Ishikawa (cell line): ENCODE measurements around the gene PODXL2.

Source experiments
- CEBPB ChIP-seq: IDR thresholded peaks from 2 replicates; pipeline ENCODE4 v1.6.1; 2012
- CREB1 ChIP-seq: IDR thresholded peaks from 2 replicates; pipeline ENCODE4 v1.6.1; 2012; ENCODE audit warnings: low read depth
- EGR1 ChIP-seq: IDR thresholded peaks from 2 replicates; pipeline ENCODE4 v1.6.1; 2012
- EP300 ChIP-seq: IDR thresholded peaks from 2 replicates; pipeline ENCODE4 v1.6.1; 2012; ENCODE audit warnings: borderline replicate concordance
- FOXM1 ChIP-seq: IDR thresholded peaks from 2 replicates; pipeline ENCODE4 v1.6.1; 2012; ENCODE audit warnings: low read depth, borderline replicate concordance
- MAX ChIP-seq: IDR thresholded peaks from 2 replicates; pipeline ENCODE4 v1.6.1; 2012
- NFIC ChIP-seq: IDR thresholded peaks from 2 replicates; pipeline ENCODE4 v1.6.1; 2012
- RAD21 ChIP-seq: IDR thresholded peaks from 2 replicates; pipeline ENCODE4 v1.6.1; 2012; ENCODE audit warnings: low read depth
- REST ChIP-seq: IDR thresholded peaks from 2 replicates; pipeline ENCODE4 v1.6.1; 2012; ENCODE audit warnings: low read depth, mild to moderate bottlenecking
- TAF1 ChIP-seq: IDR thresholded peaks from 2 replicates; pipeline ENCODE4 v1.6.1; 2012; ENCODE audit warnings: low read depth, mild to moderate bottlenecking
- TCF12 ChIP-seq: IDR thresholded peaks from 2 replicates; pipeline ENCODE4 v1.6.1; 2012; ENCODE audit warnings: low read depth
- TEAD4 ChIP-seq: IDR thresholded peaks from 2 replicates; pipeline ENCODE4 v1.6.1; 2012
- USF1 ChIP-seq: IDR thresholded peaks from 2 replicates; pipeline ENCODE4 v1.6.1; 2012
- YY1 ChIP-seq: IDR thresholded peaks from 2 replicates; pipeline ENCODE4 v1.6.1; 2012; ENCODE audit warnings: low read depth
- ZBTB7A ChIP-seq: IDR thresholded peaks from 2 replicates; pipeline ENCODE4 v1.6.1; 2012; ENCODE audit warnings: low read depth

PODXL2 gene

GRCh38 chr3:127710155-127710941, 81.4 kb downstream of the PODXL2 start:
- TF ChIP-seq RAD21 = no peak
- TF ChIP-seq ZBTB7A = no peak
- TF ChIP-seq USF1 = no peak
- no peak for TF ChIP-seq YY1
- no peak for TF ChIP-seq FOXM1
- no peak for TF ChIP-seq TCF12
- no peak for TF ChIP-seq CREB1
- TF ChIP-seq TAF1 = no peak
- TF ChIP-seq NFIC = no peak
- no peak for TF ChIP-seq EGR1
- TF ChIP-seq EP300 = no peak
- no peak for TF ChIP-seq MAX
- no peak for TF ChIP-seq REST
- TF ChIP-seq CEBPB = no peak
- no peak for TF ChIP-seq TEAD4

- no peak for TF ChIP-seq ZBTB7A
Measured at GRCh38 chr3:127711021-127711695, 82.2 kb downstream of the PODXL2 start.

- TF ChIP-seq CREB1 (no peak), USF1 (no peak)
Measured at GRCh38 chr3:127711896-127712295, 82.9 kb downstream of the PODXL2 start.

- TF ChIP-seq NFIC (no peak), MAX (no peak), ZBTB7A (no peak), REST (no peak), RAD21 (no peak), YY1 (no peak), TCF12 (no peak)
Measured at GRCh38 chr3:127712461-127712860, 83.5 kb downstream of the PODXL2 start.

- TF ChIP-seq CEBPB (no peak), REST (no peak), ZBTB7A (no peak), NFIC (0 out of 2 replicates have a peak, but pooled peaks have one; percentile 26), USF1 (no peak)
Measured at GRCh38 chr3:127712881-127713771, 84.1 kb downstream of the PODXL2 start.
